NK-92 (cell line): ENCODE results near the gene ADISSP.

ENCODE experiments used
- DNase-seq: peaks from one replicate; lab custom pipeline; 2025; ENCODE audit not compliant: unreplicated experiment; lab: John Stamatoyannopoulos, UW

Gene ADISSP

DNA sequence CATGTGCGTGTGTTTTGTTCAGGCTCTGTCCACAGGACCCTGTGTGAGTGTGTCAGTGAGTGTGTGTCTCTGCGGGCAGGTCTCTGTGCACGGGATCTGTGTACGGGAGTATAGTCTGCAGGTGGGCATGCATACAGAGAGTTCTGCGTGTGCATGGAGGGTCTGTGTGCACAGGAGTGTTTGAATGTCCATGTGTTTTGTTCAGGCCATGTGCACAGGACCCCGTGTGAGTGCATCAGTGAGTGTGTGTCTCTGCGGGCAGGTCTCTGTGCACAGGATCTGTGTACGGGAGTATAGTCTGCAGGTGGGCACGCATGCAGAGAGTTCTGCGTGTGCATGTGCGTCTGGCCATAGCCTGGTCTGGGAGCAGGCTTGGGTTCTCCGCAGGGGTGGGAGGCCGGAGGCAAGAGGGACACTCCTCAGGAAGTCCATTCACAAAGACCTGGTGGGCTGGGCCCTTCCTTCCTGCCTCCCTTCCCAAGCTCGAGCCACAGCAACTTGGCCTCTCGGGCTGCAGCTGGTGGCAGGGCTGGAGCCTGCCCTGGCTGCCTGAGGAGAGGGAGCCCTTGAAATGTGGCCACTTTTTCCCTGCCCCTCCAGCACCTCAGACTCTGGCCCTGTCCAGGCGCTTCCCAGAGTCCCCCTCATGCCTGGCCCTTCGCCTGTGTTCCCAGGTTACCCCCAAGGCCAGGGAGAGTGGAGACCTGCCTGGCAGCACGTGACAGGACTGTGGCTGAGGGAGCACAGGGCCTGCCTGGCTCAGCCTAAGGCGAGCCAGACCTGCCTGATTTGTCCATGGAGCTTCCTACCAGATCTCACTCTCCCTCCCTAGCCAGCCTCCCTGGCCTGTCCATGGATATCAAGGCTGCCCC is 28.3 kb downstream of the ADISSP start:
- no peak for DNase-seq

GRCh38 chr20:3738111-3739053 is 29.2 kb downstream of the ADISSP start:
- no peak for DNase-seq

DNA sequence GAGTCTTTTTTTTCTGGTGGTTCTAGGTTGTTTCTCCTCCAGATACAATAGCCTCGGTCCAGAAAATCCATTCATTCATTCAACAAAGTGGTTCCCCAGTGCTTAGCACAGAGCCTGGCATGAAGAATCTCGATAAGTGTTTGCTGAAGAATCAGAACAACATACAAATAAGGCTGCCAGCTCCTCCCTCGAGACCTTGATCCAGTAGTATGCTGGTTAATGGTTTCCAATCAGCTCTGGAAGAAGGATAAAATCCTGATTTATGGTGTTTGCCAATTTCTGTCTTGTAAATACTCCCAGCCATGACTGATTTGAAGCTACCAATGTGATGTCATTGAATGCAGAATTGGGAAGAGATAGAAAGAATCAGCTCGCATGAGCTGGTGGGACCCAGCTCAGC is 31.8 kb downstream of the ADISSP start:
- no peak for DNase-seq

DNA sequence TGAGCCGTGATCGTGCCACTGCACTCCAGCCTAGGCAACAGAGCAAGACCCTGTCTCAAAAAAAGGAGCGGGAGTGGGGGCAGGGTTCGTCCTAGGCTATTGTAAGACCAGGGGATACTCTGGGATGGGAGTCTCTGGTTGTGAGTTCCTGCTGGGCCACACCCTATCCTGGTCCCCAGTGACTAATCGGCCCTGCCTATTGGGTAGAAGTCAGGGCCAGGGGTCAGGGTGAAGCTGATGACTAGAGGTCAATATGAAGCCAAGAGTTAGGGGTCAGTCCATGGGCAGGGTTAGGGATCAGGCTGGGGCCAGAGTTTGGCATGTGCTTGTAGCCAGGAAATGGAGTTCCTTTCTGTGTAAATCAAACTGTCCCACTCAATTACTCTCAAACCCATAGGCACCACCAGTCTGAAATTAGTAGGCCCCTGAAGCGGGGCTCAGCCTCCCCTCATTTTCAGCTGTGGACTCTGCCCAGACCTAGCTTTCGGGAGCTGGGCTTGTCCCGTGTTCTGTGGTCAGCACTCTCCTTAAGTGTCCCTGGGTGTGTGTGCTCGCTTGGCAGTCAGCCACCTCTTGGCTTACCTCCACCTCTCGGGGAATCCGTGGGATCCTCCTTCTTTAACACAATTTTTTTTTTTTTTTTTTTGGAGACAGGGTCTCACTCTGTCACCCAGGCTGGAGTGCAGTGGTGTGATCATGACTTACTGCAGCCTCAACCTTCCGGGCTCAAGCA is 33.3 kb downstream of the ADISSP start:
- DNase-seq = no peak

- no peak for DNase-seq
These were observed 34.2 kb downstream of the ADISSP start for GRCh38 chr20:3733119-3733995.

DNA sequence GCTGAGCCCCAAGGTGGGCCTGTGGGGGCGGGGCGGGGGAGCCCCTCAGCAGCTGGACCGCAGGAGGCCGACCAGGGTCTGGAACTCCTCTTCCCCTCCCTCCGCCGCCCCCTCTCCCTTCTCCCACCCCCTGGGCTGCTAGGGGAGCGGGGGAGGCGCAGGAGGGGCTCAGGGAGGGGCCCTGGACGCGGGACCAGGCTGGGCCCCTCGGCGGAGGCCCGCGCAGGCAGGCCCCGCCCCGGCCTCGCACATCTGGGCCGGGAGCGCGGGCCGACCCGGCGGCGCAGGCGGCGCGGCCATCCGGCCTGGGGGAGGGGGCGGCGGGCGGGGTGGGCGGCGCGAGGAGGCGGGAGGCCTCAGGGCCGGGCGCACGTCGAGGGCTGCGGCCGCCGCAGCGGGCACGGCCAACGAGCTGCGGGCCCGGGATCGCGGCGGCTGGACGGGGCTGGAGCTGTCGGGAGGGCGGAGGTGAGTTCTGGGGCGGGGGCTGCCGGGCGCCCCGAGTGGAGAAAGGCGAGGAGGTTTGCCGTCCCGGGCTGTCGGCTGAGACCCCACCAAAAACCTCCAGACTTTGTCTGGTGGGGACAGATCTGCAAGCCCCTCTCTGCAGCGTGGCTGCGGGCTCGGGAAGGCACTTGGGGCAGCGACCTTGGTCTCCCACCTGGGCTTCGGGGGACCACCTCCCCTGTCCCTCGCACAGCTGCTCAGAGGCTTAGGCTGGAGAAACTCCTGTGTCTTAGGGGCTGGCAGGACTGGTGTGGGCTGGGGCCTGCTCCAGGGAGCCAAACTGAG is 35.0 kb downstream of the ADISSP start, which contains the start of gene HSPA12B:
HSPA12B (plus strand) TSS at position 359 of the 792 bp plus-strand sequence. CDS start 5,990 bp downstream, outside the sequence.
- DNase-seq = no peak

- DNase-seq = no peak
These were observed 35.6 kb downstream of the ADISSP start for GRCh38 chr20:3731944-3732326.

GRCh38 chr20:3730803-3731672 is 36.5 kb downstream of the ADISSP start:
- DNase-seq = no peak

- DNase-seq = no peak
These were observed 37.6 kb downstream of the ADISSP start for GRCh38 chr20:3729811-3730540.

- no peak for DNase-seq
These were observed 38.2 kb downstream of the ADISSP start for GRCh38 chr20:3729378-3729777.

- no peak for DNase-seq
These were observed 38.7 kb downstream of the ADISSP start for GRCh38 chr20:3728876-3729275.

DNA sequence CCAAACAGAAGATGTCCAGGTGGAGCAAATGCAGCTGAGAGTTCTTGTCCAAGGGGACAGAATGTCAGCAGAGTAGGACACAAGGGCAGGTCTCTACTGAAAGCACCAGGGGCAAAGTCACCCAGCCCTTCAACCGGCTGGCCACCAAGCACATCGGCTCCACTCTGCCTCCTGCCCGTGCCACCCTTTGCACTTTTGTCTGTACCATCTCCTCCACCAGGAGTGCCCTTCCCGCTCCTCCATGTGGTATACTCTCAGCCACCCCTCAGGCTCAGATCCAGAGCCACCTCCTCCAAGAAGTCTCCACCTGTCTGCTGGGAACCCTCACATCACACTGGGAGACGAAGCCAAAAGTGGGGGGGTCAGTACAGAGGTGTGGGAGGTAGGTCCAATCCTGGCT is 39.2 kb downstream of the ADISSP start:
- DNase-seq = no peak

- DNase-seq = no peak
These were observed 40.0 kb downstream of the ADISSP start for GRCh38 chr20:3727401-3728021.

DNA sequence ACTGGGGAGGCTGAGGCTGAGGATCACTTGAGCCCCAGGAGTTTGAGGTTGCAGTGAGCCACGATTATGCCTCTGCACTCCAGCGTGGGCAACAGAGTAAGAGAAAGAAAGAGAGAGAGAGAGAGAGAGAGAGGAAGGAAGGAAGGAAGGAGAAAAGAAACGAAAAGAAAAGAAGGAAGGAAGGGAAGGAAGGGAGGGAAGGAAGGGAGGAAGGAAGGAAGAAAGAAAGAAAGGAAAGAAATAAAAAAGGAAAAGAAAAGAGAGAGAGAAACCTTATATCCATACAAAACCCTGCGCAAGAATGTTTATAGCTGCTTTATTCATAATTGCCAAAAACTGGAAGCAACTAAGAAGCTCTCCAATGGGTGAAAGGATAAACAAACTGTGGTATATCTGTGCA is 43.2 kb downstream of the ADISSP start:
- no peak for DNase-seq

DNA sequence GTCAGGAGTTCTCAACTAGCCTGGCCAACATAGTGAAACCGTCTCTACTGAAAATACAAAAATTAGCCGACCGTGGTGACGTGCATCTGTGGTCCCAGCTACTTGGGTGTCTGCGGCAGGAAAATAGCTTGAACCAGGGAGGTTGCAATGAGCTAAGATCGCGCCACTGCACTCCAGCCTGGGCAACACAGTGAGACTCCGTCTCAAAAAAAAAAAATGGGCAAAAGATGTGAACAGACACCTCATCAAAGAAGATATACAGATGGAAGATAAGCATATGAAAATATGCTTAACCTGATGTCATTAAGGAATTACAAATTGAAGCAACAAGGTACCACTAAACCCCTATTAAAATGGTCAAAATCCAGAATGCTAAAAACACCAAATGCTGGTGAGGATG is 44.3 kb downstream of the ADISSP start:
- DNase-seq = no peak

GRCh38 chr20:3721912-3722311 is 45.6 kb downstream of the ADISSP start:
- no peak for DNase-seq

DNA sequence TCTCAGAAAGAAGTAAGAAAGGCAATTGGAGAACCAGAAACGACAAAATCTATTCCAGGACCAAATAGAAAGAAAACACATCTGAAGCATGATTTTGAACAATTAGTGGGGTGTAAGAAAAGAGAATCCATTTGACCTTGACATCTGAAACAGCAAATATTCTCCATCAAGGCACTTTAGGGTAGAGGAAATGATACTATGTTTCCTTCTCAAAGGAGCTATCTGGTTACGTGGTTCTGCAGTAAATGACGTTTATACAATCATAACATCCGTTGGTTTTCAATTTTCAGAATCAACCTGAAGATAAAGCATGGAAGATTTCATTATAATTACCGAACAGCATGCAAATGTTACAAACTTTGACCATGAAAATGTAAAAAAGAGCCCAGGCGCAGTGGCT is 46.9 kb downstream of the ADISSP start:
- no peak for DNase-seq
